ENCODE data around the gene CREBBP. TPM values are rescaled to one million over a fixed set of nuclear protein-coding genes. Genes with fewer than 3 reads are reported as not detected.

CREBBP gene
- total RNA-seq, 1 donor from 2014 or later, result 106 TPM

DNA sequence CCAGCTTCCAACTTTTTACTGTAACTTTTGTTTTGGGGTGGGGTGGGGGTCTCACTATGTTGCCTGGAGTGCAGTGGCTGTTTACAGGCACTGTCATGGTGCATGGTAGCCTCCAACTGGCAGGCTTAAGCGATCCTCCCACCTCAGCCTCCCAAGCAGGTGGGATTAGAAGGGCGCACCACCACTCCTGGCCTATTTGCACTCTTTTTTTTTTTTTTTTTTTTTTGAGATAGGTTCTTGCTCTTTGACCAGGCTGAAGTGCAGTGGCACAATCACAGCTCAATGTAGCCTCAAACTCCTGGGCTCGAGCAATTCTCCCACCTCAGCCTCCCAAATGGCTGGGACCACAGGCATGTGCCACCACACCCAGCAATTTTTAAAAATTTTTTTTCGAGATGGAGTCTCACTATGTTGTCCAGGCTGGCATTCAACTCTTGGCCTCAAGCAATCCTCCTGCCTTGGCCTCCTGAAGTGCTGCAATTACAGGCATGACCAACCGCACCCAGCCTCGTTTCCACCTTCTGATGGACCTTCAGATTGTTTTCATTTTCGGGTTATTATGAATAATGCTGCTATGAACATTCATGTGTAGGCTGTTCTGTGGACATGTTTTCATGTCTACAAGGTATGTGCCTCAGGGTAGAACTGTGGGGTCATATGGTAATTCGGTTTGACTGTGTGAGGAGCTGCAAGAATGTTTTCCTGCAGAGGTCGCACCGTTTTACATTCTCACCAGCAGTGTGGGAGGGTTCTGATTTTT lies 174.1 kb downstream of the CREBBP start:
- DNase-seq, result no peak

DNA sequence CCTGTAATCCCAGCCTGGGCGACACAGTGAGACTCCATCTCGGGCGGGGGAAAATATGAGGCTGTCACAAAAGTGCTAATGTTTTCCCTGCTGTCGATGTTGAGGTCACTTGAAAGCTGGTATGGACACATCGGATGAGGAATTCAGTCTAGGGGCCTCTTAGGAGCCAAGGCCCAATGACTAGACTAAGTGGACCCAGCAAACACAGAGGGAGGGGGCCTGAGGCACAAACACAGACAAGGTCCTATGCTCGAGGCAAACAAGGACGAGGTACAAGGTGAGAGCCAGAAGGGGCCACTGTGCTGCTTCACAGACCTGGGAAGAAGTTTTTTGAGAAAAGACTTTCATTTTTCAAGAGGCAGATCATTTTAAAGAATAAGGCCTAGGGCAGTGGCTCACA lies 178.4 kb downstream of the CREBBP start:
- no peak for DNase-seq

DNA sequence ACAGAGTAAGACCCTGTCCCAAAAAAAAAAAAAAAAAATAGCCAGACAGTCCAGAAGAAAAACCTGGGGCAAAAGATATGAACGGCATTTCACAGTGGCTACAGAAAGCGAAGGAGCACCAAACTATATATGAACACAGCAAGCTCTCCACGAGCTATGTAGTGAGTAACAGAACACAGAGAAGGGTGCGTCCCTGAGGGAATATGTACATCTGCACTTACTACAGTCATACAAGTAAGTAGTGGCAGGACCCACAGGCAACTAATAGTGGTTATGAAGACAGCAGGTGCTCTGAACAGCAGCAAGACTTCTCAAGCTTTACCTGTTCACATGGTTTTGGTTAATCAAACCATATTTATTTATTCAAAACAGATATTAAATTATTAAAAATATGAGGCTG lies 179.0 kb downstream of the CREBBP start:
- no peak for DNase-seq

DNA sequence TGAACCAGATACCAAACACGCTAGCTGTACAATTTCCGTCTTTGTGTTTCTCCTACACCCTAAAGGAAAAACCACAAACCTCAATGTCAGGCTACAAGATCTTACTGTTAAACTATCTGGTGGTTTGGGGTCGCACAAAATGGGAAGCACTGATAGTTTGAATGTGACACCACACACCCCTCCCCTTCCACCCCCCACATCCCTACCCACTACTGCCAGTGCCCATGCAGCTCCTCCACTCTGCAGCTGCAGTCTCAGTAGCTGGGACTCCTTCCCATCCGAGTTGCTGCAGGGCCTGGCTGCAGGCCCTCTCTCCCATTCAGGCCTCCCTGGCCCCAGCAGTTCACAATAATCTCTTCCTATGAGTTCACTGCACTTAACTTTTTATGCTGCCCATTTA lies 181.6 kb downstream of the CREBBP start:
- no peak for DNase-seq

DNA sequence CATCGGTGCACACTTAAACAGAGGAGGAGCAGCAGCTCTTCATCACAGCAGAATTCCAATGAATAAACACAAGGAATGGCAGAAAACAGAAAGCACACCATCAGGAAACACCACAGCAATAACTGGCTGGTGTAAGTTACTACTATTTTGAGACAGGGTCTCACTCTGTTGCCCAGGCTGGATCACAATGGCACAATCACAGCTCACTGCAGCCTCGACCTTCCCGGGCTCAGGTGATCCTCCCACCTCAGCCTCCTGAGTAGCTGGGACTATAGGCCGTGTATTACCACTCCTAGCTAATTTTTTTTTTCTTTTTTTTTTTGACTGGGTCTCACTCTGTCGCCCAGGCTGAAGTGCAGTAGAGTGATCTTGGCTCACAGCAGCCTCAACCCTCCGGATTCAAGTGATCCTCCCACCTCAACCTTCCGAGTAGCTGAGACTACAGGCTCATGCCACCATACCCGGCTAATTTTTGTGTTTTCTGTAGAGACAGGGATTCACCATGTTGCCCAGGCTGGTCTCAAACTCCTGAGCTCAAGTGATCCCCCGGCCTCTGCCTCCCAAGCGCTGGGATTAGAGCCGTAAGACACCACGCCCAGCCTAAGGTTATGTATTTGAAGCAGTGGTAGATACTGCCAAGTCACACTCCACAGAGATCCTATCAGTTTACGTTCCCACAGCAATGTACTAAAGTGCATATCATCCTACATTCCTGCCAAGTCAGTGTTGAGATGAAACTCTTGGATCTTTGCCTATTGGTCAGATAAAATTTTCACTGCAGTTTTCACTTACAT lies 183.9 kb downstream of the CREBBP start:
- DNase-seq, result peak; percentile 54

DNA sequence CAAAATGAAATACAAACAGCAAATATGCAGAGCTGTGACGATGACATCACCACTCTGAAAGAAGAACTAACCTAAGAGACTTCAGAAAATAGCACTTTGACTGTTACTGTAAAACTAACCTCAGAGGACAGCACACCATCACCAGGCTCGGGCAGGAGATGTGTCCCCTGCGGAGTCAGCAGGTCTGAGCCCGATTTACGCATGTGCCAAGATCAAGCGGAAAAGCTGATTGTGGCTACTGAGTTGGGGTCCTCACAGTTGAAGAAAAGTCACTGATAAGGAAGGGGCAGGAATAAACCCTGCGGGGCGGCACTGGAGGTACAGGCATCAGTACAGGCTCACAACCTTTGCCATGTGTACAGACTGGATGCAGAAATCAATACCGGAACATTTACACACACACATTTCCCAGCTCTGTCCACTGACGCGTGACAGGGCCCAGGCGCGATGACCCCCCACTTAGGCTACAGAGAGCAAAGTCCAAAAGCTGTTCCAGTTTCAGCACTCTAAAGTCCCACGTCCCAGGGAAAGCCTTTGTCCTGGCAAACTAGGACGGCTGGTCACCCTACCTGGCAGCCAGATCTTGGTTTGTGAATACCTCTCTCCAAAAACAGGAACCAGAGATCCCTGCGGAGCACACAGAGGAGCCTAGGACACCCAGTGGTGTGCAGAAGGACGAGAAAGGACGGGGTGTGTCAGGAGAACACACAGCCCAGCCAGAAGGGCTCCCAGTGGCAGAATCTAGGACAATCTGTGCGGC lies 184.7 kb downstream of the CREBBP start:
- no peak for DNase-seq

DNA sequence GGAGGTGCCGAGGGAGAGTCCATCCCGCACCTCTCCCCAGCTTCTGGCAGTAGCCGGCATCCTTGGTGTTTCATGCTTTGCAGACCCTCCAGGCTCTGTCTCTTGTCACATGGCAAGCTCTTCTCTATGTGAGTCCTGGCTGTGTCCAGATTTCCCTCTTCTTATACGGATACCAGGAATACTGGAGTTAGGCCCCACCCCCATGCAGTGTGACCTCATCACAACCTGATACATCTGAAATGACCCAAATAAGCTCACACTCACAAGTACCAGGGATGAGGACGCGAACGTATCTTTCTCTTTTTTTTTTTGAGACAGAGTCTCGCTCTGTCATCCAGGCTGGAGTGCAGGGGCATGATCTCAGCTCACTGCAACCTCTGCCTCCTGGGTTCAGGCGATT lies 186.5 kb downstream of the CREBBP start:
- no peak for DNase-seq

DNA sequence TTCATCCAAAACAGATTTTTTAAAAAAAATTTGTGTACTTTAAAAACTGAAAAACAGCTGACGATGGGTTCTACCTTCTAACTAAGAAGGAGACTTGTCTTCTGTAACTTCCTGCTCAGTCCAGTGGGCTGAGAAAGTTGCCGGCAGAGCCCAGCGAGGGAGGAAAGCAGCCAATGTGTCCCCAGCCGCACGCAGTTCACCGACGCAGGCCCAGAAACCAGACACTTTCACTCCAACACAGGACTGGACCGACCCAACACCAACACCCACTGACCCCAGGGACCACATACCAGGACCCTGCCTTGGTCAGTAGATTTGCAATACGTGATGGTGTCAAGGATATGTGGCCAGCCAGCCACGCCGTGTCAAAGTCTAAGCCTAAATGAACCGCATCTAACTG lies 188.8 kb downstream of the CREBBP start:
- peak; percentile 6 for DNase-seq

DNA sequence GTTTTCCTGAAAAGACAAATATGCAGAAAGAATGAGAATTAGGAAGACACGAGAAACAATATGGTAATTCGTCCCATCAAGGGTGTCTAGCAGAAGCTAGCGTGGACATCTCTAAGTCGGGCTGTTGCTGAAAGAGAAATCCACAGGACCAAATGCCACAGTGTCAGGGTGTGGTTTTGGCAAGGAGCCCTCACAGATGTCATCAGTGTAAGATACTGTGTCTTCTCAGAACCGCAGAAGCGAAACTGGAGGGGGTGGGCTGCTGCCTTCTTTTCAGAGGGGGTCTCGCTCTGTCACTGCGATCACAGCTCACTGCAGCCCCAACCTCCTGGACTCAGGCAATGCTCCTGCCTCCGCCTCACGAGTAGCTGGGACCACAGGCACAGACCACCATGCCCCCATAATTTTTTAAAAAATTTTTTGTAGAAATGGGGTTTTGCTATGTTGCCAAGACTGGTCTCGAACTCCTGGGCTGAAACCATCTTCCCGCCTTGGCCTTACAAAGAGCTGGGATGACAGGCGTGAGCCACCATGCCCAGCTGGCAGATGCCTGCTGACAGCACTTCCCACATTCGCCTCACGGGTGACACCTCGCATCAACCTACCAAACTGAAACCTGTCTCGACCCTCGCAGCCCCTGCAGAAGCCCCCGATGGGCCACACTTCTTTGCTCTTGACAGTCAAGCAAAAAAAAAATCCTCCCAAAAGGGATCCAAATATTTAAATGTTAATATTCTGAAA lies 189.4 kb downstream of the CREBBP start:
- peak; percentile 78 for DNase-seq

DNA sequence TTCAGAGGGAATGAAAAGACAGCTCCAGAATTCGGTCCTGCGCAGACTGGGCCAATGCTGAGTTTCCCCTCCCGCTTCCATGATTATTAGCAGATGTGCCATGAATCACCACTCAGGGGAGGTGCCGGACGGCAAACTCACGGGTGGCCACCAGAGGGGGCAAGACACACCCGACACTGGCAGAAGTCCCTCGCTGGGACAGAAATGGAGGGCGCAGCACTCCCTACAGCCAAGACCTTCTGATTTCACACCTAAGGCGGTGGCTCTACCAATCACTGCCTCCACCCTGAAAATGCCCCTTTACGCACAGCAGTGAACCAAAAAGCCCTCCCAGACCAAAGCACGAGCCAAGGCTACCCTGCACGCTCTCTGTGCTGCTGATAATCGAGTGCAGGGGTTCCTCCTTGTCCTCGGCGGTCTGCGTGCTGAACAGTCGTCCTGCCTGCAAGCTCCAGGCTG lies 190.0 kb downstream of the CREBBP start:
- peak; percentile 96 for DNase-seq

DNA sequence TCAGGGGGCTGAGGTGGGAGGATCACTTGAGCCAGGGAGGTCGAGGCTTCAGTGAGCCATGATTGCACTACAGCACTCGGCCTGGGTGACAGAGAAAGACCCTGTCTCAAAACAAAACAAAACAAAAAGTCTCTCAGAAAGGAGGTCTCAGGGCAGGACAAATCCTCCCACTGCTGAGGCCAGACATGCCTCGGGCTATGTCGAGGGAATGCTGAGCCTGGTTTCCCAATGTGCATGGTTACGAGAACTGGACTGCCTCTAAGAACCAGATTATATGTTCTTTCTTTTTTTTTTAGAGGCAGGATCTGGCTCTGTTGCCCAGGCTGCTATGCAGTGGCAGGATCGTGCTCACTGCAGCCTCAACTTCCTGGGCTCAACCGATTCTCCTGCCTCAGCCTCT lies 190.8 kb downstream of the CREBBP start:
- DNase-seq, result no peak

DNA sequence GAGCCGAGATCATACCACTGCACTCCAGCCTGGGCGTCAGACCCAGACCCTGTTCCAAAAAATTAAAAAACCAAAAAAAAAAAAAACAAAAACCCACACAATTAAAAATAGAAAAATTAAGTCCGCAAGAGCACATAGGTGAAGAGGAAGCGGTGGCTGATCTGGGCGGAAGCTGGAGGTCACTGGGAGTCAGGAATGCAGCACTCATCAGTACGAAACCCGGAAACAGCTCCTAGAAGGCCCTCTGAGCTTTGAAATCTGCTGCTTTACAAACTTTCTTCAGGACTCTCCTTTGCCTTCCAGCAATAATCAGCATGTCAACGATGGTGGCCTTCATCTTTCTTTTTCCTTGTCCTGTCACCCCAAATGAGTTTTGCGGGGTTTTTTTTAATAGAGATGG lies 192.7 kb downstream of the CREBBP start:
- no peak for DNase-seq

DNA sequence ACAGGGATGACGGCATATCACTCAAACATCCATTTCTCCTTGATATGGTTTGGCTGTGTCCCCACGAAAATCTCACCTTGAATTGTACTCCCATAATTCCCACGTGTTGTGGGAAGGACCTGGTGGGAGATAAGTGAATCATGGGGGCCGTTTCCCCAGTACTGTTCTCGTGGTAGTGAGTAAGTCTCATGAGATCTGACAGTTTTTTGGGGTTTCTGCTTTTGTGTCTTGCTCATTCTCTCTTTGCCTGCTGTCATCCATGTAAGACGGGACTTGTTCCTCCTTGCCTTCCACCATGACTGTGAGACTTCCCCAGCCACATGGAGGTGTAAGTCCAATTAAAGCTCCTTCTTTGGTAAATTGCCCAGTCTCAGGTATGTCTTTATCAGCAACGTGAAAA lies 193.5 kb downstream of the CREBBP start:
- DNase-seq, result no peak

DNA sequence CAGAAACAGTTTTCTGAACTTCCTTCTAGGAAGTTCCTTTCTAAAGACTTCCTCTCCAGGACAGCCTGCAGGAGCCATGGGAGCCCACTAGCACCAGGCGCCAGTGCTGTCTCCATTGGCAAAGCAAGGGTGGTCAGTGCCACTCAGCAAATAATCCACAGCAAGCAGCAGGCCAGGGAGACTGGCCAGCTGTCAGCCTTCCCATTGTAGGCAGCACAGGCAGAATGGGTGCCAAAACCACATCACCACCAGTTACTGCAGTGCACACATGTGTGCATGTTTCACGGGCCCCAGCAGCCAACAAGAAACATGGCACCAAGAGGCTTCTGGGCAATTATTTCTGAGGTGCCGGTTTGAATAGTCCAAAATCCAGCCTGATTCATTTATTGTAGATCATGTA lies 199.3 kb downstream of the CREBBP start:
- peak; percentile 82 for DNase-seq

DNA sequence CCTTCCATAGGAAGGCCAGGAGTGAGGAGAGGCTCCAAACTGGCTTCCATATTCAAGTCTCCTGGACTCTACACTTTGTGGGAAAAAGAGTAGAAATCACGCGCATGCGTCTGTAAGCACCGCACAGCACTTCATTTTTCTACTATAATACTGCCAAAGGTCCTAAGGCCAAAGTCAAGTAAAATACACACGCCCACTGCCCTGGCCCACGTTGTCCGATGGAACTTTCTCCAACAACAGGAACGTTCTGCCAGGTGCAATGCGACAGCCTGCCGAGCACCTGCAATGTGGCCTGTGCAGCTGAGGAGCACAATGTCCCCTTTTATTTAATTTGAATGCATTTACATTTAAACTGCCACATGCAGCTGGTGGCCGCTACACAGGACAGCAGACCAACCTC lies 202.5 kb downstream of the CREBBP start:
- no peak for DNase-seq

DNA sequence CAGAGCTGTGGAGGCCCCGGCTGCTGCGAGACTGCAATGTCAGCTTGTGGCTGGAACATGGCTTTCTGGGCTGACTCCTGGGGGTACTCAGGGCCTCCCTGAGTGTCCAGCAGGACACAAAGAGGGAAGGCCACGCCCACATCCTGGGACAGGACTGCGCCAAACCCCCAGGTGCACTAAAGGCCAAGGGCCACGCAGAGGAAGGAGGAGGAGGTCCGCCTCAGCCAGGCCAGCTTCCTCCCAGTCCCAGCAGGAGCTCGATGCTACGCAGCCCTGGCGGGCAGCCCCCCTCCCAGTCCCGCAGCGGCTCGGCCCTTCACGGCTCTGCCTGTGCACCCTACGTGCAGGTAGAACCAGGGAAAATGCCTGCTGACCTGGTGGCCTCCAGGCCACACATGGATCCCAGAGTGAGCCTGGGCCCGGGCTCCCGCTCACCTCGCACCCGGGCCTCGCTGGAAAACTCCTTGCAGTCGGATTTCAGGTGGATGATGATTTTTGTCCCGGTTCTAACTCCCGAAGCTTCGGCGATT lies 204.8 kb downstream of the CREBBP start:
- no peak for DNase-seq

Other genes with a start within 250 kb of the CREBBP start
- gene DNASE1, start 226.0 kb downstream of the CREBBP start, total RNA-seq, result 41.1 TPM
- gene TRAP1, start 163.2 kb downstream of the CREBBP start, total RNA-seq, result 136 TPM
- gene ADCY9, start 235.7 kb upstream of the CREBBP start, total RNA-seq, result 28.1 TPM